NCI-H1048 (cell line): Measurements from ENCODE around the gene SHMT1.
"Not testable (repeated sequence)": the region's sequence is repeated elsewhere in the genome, so short reads cannot be mapped to it uniquely, and the experiment has no call there.

Experiments
- DNase-seq: peaks from one replicate; lab custom pipeline; 2025; lab: John Stamatoyannopoulos, UW

The SHMT1 gene

DNA sequence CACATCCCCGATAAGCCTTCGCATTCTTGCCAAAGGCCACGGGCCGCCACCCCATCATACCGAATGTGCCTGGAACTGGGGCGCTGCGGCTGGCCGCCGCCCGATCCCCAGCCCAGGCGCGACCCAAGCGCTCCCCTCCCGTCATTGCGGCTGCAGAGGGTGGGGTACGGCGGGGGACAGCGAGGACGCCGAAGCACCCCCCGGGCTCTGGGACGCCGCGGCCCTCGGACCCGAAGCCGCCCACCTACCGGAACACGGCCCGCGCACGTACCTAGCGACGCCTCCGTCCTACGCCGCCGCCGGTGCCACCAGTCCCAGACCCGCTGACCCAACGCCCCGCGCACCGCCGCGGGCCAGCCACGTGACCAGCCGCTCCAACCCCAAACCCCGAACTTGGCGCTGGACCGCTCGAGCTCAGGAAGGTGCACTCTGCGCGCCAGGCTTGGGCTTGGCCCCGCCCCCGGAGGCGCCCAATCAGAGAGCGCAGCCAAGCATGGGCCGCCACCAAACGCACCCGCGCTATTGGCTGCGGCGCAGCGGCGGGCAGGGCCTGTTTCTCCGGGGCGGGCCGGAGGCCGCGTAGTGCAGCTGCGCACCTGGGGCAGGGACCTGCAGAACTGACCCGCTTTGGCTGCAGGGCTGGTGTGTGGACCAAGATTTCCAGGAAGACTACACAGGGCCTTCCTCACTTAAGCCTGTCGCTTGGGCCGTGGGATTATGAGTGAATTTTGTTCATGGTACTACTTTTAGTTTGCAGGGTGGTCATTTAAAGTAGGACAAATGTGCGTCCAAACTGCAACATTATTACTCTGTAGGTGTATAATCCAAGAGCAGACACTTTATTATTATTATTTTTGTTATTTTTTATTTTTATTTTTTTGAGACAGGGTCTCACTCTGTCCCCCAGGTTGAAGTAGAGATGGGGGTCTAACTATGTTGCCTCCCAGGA lies at the start of gene SHMT1:
TSS of gene SHMT1 (minus strand) at position 450 of the 949 bp plus-strand sequence. CDS start 7,569 bp downstream, outside the sequence.
- peak; percentile 80 for DNase-seq

DNA sequence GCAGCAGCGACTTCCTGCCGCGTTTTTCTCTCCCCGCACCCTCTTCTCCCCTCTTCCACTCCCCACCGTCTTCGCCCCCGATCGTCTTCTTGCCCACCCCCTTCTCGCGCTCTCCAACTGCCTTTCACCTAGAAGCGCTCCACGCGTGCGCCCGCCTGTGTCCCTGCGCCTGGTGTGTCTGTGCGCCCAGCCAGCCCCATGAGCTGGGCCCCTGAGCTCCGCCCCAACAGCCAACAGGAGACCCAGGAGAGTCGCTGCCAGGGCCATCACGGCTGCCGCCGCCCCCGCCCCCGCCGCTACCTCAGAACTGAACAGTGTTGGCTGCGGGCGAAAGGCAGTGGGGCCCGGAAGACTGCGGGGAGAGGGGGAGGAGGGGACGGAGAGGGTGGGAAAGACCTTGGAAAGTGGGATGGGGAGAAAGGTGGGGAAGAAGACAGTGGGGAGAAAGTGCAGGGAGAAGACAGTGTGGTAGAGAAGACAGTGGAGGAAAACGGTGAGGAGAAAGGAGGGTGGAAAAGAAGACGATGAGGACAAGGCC lies 48.7 kb upstream of the SHMT1 start:
- DNase-seq = not testable (repeated sequence)

DNA sequence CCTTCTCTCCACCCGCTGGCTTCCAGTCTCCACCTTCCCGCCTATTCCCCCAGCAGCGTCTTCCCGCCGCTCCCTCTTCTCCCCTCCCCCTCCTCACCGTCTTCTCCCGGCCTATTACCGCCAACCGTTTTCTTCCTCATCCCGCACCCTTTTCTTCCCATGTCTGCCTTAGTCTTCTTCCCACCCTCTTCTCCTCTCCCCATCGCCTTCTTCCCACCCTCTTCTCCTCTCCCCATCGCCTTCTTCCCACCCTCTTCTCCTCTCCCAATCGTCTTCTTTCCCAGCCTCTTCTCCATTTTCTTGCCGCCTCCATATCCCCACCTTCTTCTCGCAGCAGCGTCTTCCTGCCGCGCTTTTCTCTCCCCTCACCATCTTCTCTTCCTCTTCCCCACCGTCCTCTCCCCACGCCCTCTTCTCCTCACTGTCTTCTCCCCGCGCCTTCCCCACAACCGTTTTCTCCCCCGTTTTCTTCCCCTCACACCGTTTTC lies 48.1 kb upstream of the SHMT1 start:
- not testable (repeated sequence) for DNase-seq

DNA sequence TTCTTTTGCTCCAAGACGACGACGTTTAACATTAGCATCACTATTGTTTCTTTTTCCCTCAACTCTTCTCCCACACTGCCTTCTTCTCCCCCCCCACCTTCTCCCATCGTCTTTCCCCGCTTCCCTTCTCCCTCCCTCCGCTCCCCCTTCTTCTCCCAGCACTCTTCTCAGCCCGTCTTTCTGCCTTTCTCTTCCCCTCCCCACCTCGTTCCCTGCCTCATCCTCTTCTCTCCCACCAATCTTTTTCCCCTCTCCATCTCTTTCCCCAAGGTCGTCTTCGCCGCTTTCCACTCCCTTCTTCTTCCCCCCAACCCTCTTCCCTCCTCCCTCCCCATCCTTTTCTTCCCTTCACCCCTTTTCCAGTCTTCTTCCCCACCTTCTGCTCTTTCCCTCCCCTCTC lies 47.4 kb upstream of the SHMT1 start:
- not testable (repeated sequence) for DNase-seq

DNA sequence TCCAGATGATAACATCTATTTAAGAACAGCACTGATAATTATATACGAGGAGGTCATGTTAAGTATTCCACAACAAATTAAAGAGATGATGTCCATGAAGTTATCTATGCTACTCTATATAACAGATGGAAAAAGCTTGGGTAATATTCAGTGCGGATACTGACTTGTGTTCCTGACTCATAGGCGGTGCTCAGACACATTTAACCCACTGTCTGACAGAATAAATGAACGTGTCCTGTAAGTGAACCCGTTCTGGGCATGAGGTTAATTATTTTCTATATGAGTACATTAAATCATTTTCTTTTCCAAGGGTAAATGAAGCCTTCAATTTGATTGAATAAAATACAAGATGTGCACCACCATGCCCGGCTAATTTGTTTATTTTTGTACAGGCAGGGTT lies 46.0 kb upstream of the SHMT1 start:
- DNase-seq = not testable (repeated sequence)

DNA sequence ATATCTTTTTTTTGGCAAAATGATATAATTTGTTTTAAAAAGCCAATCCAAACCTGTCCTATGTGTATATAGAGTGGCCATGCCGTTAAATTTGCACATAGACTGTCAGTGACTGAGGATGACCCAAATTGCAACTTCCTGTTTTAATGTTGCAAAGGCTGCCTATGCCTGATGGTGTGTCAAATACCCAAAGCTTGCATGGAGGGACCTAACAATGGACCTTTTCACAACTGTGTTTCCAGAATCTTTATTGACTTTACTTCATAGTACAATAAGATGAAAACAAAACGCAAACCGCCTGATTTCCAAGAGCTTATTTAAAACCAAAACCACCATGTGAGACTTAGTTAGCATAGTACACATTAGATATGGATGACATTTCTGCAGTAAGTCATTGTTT lies 45.6 kb upstream of the SHMT1 start:
- DNase-seq = not testable (repeated sequence)

DNA sequence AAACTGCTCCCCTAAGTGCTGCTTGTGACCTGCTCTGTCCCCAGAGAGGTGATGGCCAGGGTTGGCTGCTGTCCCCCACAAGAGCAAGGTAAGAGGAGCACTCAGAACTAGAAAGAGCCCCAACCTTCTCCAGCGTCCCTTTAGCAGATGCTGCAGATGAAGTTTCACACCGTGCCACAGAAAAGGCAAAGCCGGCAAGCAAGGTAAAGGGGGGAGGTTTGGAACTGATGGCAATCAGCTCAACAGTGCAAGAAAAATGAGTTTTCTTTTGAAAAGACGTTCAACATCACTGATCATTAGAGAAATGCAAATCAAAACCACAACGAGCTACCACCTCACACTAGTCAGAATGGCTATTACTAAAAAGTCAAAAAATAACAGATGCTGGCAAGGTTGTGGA lies 40.3 kb upstream of the SHMT1 start:
- not testable (repeated sequence) for DNase-seq

DNA sequence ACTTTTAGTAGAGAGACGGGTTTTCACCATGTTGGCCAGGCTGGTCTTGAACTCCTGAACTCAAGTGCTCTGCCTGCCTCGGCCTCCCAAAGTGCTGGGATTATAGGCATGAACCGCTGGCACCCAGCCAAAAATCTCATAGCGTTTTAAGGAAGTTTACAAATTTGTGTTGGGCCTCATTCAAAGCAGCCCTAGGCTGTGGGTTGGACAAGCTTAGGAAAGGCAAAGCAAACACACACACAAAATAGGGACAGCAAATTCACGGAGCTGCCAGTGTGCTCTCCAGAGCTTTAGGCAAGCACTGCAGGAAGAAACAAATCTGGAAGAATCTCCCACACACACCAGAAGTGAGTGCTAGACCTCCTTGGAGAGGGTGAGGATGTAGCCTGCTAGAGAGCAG lies 39.8 kb upstream of the SHMT1 start:
- not testable (repeated sequence) for DNase-seq

DNA sequence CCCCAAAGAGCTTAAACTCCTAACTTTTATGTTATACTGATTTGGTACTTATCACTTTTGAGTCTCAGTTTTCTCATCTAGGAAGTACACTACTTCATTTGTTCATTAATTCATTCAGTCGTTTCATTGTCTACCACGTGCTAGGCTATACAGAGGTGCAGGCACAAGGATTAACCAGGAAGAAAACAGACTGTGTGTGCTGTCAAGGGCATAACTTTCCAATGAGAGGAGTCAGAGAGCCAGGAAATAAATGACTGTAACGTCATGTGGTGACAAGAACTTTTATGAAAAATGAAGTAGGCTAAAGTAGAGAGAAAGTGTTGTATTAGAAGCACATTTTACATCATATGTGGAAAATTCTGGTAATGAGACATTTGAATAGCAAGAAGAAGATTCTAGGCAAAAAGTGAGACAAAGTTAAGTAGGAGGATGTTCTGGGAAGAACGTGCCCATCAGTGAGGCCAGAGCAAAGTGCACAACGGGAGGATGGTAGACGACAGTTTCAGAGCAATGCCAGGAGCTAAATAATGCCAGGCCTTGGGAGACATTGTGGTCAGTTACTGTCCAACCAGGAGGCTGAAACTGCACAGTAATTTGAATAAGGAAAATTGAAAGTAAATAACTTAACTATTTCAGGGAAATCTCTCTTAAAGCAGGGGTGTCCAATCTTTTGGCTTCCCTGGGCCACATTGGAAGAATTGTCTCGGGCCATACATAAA lies 38.7 kb upstream of the SHMT1 start:
- DNase-seq = not testable (repeated sequence)

DNA sequence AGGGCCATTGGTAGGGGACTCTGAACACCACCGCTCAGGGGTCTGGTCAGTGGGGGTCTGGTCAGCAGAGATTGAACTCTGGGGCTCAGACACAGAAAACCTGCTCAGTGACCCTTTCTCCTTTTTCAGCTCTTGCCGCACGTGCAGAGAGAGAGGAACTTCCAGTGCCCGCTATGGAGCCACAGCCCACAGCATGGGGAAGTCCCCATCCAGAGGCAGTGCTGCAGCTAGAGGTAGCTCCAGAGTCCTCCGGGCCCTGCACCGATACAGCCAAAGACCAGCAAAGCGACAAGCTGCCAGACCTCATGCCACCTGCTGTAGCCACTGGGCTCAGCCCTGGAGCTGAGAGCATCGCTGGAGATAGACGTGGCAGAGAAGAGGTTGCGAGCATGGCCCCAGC lies 25.4 kb upstream of the SHMT1 start:
- DNase-seq = not testable (repeated sequence)

DNA sequence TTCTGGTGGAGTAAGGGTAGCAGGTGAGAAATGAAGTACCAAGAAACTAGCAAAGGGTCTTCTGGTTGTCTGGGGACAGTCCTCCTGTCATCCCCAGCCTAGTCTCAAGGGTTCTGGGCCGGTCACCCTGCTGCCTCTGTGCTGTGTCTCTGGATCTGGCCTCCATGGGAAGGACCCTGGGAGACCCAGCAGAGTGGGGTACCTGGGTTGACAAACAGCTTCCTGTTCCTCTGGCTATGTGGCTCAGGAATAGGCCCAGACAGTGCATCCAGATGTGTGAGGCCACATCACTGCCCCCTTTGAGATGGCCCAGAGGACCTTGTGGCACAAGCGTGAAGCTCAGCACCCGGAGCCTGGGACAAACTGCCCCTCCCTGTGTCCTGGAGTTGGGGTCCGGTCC lies 24.9 kb upstream of the SHMT1 start:
- DNase-seq = not testable (repeated sequence)

DNA sequence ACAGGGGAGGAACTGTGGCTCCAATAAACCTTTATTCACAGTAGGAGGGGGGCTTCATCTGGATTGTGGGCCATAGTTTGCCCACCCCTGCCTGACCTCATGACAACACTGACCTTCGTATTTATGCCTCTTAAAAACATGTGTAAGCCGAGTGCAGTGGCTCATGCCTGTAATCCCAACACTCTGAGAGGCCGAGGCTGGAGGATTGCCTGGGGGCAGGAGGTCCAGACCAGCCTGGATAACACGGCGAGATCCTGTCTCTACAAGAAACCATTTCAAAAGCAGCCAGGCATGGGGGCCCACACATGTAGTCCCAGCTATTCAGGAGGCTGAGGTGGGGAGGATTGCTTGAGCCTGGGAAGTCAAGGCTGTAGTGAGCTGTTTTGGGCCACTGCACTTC lies 24.2 kb upstream of the SHMT1 start:
- not testable (repeated sequence) for DNase-seq

DNA sequence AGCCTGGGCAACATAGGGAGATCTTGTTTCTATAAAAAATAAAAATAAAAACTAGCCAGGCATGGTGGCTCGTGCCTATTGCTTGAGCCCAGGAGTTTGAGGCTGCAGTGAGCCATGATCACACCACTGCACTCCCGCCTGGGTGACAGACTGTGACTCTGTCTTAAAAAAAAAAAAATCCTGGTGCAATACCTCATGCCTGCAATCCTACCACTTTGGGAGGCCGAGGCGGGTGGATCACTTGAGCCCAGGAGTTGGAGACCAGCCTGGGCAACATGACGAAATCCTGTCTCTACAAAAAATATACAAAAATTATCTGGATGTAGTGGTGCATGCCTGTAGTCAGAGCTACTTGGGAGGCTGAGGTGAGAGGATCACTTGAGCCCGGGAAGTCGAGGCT lies 20.9 kb upstream of the SHMT1 start:
- DNase-seq = not testable (repeated sequence)

DNA sequence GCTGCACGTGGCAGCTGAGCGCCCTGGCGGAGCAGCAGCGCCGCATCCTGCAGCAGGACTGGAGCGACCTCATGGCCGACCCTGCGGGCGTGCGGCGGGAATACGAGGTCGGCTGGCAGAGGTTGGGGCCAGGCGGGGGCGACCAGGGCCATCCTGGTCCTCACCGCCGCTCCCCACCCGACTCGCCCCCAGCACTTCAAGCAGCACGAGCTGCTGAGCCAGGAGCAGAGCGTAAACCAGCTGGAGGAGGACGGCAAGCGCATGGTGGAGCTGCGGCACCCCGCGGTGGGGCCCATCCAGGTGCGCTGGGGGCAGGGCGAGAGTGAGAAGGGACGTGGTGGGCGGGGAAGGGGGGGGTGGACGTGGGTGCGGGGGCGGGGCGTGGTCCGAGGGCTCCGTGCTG lies 19.7 kb upstream of the SHMT1 start:
- DNase-seq = not testable (repeated sequence)

DNA sequence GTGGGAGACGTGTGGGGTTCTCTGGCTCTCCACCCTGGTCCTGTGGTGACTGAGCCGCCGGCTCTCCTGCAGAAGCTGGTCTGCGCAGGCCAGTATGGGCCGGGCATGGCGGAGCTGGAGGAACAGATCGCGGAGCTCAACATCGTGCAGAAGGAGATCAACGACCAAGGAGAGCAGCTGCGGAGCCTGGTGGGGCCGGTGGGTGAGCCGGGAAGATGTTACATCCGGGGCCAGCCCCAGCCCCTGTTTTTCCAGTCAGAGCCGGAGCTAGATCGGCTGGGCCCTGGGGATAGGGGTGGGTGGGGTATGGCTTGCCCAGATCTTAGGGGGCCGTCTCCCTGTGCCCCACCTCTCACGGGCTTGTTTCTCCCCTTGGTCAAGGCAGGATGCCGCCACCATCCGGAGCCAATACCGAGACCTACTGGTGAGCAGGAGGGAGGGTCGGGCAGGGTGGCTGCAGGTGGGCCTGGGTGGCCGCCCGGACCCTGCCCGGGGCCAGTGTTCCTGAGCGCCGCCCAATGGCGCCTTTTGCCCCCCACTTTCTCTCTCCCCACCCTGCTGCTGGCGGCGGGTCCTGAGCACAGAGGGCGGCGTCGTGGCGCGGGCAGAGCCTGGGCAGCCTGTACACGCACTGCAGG lies 19.2 kb upstream of the SHMT1 start:
- DNase-seq = no peak

DNA sequence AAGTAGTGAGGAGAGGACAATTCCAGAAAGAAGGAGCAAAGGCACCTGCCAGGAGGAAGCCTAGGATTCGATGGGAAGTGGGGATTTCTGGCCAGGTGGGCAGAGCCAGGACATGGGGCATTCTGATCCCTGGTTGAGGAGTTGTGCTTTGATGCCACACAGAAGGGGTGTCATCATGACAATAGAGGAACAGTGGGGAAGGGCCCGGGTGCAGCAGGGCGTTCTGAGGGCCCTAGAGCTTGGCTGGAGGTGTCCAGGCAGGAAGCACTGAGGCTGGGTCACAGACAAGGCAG lies 18.5 kb upstream of the SHMT1 start:
- no peak for DNase-seq

DNA sequence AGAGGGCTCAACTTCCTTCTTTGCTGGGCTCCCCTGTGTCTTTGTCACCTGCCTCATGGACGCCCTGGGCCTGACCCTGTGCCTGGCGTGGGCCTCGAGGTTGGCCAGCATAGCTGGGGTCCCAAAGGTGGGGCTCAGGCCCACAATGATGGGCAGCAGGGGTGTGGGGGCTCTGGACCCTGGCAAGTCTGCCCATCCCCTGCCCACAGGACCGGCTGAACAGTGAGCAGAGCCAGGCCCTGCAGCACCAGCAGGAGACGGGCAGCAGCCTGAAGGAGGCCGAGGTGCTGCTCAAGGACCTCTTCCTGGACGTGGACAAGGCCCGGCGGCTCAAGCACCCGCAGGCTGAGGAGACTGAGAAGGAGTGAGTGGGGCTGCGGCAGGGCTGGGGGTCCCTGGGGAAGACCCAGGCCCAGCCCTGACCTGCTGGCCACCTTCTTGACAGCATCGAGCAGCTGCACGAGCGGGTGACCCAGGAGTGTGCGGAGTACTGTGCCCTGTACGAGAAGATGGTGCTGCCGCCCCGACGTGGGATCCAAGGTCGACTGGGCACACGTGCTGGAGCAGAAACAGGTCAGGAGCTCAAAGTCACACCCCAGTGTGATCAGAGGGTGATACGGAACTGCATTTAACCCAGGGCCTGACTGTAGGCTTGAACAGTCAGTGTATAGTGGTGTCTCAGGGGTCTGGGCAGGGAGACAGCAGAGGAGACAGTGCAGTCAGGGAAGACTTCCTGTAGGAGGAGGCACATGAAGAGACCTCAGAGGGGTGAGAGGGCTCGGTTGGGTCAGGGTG lies 18.0 kb upstream of the SHMT1 start:
- DNase-seq = no peak

DNA sequence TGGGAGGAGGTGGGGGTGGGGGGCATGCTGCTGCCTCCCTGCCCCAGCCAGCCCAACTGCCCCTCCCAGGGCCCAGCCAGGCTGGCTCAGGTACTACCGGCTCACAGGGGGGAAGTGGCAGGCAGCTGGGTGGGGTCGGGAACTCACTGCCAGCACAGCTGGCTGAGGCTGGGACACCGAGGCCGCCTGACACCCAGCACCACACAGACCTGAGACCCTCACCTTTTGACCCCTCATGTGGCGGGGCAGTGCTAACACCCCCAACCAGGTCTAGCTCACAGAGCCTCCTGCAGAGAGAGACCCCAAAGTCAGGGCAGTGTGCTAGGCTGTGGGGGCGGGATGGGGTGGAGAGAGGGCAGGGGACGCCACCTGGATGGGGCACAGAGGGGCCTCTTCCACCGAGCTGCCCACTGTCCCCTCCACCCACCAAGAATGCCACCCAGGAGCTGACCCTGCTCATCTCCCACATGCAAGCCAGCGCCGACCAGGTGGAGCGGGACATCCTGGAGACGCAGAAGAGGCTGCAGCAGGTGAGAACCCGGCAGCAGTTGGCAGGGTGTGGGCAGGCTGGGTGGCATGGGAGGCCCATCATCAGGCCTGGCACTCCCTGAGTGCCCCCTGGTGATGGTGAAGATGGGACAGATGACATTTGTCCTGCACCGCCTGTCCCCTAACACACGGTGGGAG lies 17.3 kb upstream of the SHMT1 start:
- no peak for DNase-seq

DNA sequence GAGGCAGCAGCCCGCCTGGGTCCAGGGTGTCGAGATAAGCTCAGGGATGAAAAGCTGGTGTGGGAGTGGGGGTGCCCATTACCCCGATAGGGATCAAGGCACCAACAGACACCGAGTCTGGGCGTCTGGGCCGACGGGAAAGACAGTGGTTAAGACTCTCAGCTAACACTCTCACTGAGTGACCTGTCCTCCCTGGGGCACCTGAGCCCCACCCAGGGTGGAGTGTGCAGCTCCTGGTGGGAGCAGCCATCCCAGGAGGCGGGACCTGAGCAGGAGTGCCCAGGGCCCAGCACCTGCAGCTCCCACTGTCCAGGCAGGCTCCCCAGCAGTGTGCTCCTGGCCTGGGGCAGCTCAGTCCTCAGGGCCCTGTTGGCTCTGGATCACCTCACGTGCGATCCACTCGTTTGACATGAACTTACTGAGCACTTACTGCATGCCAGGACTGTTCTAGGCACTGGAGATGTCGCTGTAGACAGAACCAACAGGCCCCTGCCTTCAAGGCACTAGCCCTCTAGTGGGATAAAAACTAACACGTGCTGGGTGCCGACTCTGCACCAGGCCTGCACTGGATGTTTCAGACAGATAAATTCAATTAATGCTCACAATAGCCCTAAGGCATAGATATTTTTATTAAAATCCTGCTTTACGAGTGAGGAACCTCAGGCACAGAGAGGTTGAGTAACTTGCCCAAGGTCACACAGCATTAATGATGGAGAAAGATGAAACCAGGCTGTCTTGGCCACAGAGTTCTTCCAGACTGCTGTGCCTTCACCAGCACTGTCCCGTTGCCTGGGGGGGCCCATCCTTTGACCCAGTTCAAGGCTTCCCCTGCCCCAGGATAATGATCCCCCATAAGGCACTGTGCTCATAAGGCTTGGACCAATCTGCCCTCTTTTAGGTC lies 16.1 kb upstream of the SHMT1 start:
- no peak for DNase-seq

DNA sequence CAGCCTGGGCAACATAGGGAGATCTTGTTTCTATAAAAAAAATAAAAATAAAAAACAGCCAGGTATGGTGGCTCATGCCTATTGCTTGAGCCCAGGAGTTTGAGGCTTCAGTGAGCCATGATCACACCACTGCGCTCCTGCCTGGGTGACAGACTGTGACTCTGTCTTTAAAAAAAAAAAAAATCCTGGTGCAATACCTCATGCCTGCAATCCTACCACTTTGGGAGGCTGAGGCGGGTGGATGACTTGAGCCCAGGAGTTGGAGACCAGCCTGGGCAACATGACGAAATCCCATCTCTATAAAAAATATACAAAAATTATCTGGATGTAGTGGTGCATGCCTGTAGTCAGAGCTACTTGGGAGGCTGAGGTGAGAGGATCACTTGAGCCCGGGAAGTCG lies 15.3 kb upstream of the SHMT1 start:
- DNase-seq = not testable (repeated sequence)
